GOT3 (cell line): ENCODE data around the gene PIANP.
"Not testable (repeated sequence)": the region's sequence is repeated elsewhere in the genome, so short reads cannot be mapped to it uniquely, and the experiment has no call there.

ENCODE experiments used
- DNase-seq: peaks from one replicate; lab custom pipeline; 2025; ENCODE audit warnings: mixed read lengths; lab: John Stamatoyannopoulos, UW

The PIANP gene

GRCh38 chr12:6700646-6701051 lies at the start of gene PIANP:
TSS of gene PIANP (minus strand) at chr12:6700815. CDS start at chr12:6698061, 2,754 bp downstream.
- no peak for DNase-seq

- no peak for DNase-seq
Observed at GRCh38 chr12:6748761-6749160, 48.1 kb upstream of the PIANP start.

GRCh38 chr12:6747216-6747615 lies 46.6 kb upstream of the PIANP start:
- DNase-seq: no peak

- DNase-seq: no peak
Observed at GRCh38 chr12:6745741-6746525, 45.3 kb upstream of the PIANP start.

- not testable (repeated sequence) for DNase-seq
Observed at GRCh38 chr12:6743300-6743699, 42.7 kb upstream of the PIANP start.

- no peak for DNase-seq
Observed at GRCh38 chr12:6742834-6743233, 42.2 kb upstream of the PIANP start.

GRCh38 chr12:6742080-6742479 lies 41.5 kb upstream of the PIANP start:
- not testable (repeated sequence) for DNase-seq

GRCh38 chr12:6736754-6737153 lies 36.1 kb upstream of the PIANP start:
- DNase-seq: no peak

GRCh38 chr12:6735448-6736191 lies 35.0 kb upstream of the PIANP start:
- DNase-seq: no peak

GRCh38 chr12:6734506-6735387 lies 34.1 kb upstream of the PIANP start:
- no peak for DNase-seq

- no peak for DNase-seq
Observed at GRCh38 chr12:6730169-6730568, 29.6 kb upstream of the PIANP start.

GRCh38 chr12:6729186-6729585 lies 28.6 kb upstream of the PIANP start:
- no peak for DNase-seq

- DNase-seq: no peak
Observed at GRCh38 chr12:6725350-6725749, 24.7 kb upstream of the PIANP start.

GRCh38 chr12:6724409-6724797 lies 23.8 kb upstream of the PIANP start:
- no peak for DNase-seq

- peak; percentile 92 for DNase-seq
Observed at GRCh38 chr12:6723607-6724408, 23.2 kb upstream of the PIANP start, which contains the start of gene COPS7A. TSS of gene COPS7A (plus strand) at chr12:6724046. CDS start at chr12:6724657, 611 bp downstream.

- no peak for DNase-seq
Observed at GRCh38 chr12:6722863-6723262, 22.2 kb upstream of the PIANP start.

- no peak for DNase-seq
Observed at GRCh38 chr12:6716874-6717437, 16.3 kb upstream of the PIANP start.

GRCh38 chr12:6716031-6716873 lies 15.6 kb upstream of the PIANP start:
- DNase-seq: not testable (repeated sequence)

GRCh38 chr12:6708960-6709394 lies 8.4 kb upstream of the PIANP start:
- DNase-seq: no peak

GRCh38 chr12:6708351-6708750 lies 7.7 kb upstream of the PIANP start:
- not testable (repeated sequence) for DNase-seq
